Coronary artery (tissue), 2 donors: ENCODE data around the gene NEK2.

Experiments
- DNase-seq: peaks from one replicate; pipeline ENCODE4 v3.0.0-alpha.2; 2017; ENCODE audit warnings: low spot score
- H3K27ac ChIP-seq, 2 donors: fragments of 200-600 bp; sonication (generic); one replicate each; pipeline ENCODE4 v1.5.1; 2016 to 2019
- H3K4me3 ChIP-seq: fragments of 200-600 bp; sonication (generic); 2 replicates; pipeline ENCODE4 v1.5.1; 2016; ENCODE audit warnings: mild to moderate bottlenecking, moderate library complexity
- CTCF ChIP-seq: fragments of 200-600 bp; sonication (generic); IDR thresholded peaks from one replicate; pipeline ENCODE4 v1.5.1; 2019; ENCODE audit warnings: antibody characterized with exemption

NEK2 gene

GRCh38 chr1:211680752-211681327 lies 5.4 kb upstream of the NEK2 start:
- no peak for DNase-seq
- H3K4me3 ChIP-seq = no peak overlapping the region
- TF ChIP-seq CTCF = peak; percentile 61
- H3K27ac ChIP-seq = no peak overlapping the region

DNA sequence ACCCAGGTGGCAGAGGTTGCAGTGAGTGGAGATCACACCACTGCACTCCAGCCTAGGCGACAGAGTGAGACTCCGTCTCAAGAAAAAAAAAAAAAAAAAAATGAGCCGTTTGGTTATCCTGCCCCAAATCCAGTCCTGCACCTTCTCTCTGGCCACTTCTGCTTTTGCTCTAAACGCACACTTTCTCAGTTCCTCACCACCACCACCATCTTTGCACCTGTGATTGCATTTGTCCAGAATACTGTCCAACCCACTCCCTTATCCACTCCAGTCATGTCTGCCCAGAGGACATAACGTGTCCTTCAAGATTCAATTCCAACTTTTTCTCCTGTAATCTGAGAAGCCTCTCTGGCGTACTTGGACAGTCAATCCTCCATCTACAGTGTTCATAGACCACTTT lies 2.2 kb upstream of the NEK2 start:
- Histone ChIP-seq H3K4me3 (no peak overlapping the region), H3K27ac (no peak overlapping the region)
- DNase-seq = no peak
- TF ChIP-seq CTCF = no peak

DNA sequence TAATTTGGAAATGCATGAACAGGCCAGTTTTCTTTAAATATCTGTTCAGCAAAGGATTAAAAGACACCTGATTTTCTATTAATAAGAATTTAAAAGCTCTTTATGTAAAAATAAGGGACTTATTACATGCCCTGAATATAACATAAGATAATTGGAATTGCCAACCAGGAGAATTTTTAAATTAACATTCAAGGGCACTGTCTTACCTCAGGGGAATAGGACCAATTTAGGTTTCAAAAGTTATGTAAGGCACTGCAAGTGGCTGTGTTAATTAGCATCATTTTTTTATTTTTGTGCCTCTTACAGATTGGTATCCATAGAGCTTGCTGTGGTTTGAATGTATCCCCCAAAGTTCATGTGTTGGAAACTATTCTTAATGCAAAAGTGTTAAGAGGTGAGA lies 1.3 kb upstream of the NEK2 start:
- no peak overlapping the region for H3K27ac ChIP-seq
- no peak overlapping the region for H3K4me3 ChIP-seq
- no peak for DNase-seq
- no peak for TF ChIP-seq CTCF

DNA sequence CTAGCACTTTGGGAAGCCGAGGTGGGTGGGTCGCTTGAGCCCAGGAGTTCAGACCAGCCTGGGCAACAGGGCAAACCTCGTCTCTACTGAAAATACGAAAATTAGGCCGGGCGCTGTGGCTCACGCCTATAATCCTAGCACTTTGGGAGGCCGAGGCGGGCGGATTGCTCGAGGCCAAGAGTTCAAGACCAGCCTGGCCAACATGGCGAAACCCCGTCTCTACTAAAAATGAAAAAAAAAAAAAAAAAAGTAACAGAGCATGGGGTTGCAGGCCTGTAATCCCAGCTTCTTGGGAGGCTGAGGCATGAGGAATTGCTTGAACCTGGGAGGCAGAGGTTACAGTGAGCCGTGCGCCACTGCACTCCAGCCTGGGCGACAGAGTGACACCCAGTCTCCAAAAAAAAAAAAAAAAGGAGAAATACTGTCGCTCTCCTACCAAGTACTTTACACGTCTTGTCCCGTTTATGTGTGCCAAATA lies 724 bp upstream of the NEK2 start:
- DNase-seq = no peak
- Histone ChIP-seq H3K27ac (no peak overlapping the region), H3K4me3 (peak overlapping the region; percentile 67)
- no peak for TF ChIP-seq CTCF

GRCh38 chr1:211667065-211667617 lies 8.3 kb downstream of the NEK2 start:
- no peak for DNase-seq
- Histone ChIP-seq H3K4me3 (no peak overlapping the region), H3K27ac (no peak overlapping the region)
- TF ChIP-seq CTCF = no peak

- TF ChIP-seq CTCF = no peak
- DNase-seq = no peak
- no peak overlapping the region for H3K27ac ChIP-seq
- H3K4me3 ChIP-seq = no peak overlapping the region
Observed at GRCh38 chr1:211660718-211661222, 14.7 kb downstream of the NEK2 start.

DNA sequence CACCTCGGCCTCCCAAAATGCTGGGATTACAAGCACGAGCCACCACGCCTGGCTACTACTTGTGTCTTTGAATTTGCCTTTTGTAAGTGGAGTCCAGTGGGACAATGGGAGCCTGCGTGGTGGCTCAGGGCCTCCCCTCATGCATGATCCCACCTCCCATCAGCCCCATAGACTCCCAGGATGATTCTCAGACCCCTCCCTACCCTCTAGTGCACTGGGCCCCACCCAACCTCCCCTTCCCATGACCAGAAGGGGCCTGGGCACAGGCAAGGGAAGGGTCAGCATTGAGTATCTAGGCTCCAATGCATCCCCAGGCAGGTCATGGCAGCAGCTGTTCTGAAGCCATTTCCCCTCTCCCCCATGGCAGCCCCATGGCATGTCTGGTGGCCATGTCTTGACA lies 18.7 kb downstream of the NEK2 start:
- Histone ChIP-seq H3K27ac (no peak overlapping the region), H3K4me3 (no peak overlapping the region)
- no peak for DNase-seq
- no peak for TF ChIP-seq CTCF
